ENCODE results near the gene INPP5A. TPM values are rescaled to one million over a fixed set of nuclear protein-coding genes. Genes with fewer than 3 reads are reported as not detected.

INPP5A gene
- total and polyA plus RNA-seq, 10 of the 15 experiments (the other 5 are each of a cell fraction or from before 2014, with no cell fraction given): 0.52 to 15.0 (median 6.3) TPM

- TF ChIP-seq SRF (IDR thresholded peaks at IDR 0.05; ENCODE audit: low read depth in 2 of 2, low read length in 2 of 2): no peak
- no peak for TF ChIP-seq BCL11A (IDR thresholded peaks at IDR 0.05; ENCODE audit: low read depth, low read length)
- TF ChIP-seq TBL1XR1 (IDR thresholded peaks at IDR 0.05; ENCODE audit: low read depth, low read length): no peak
- no peak for TF ChIP-seq NFYA (IDR thresholded peaks at IDR 0.05; ENCODE audit: borderline replicate concordance, low read depth, low read length)
- no peak for TF ChIP-seq HDAC6 (IDR thresholded peaks at IDR 0.05; ENCODE audit: unreplicated experiment)
- TF ChIP-seq, protein P1, sequence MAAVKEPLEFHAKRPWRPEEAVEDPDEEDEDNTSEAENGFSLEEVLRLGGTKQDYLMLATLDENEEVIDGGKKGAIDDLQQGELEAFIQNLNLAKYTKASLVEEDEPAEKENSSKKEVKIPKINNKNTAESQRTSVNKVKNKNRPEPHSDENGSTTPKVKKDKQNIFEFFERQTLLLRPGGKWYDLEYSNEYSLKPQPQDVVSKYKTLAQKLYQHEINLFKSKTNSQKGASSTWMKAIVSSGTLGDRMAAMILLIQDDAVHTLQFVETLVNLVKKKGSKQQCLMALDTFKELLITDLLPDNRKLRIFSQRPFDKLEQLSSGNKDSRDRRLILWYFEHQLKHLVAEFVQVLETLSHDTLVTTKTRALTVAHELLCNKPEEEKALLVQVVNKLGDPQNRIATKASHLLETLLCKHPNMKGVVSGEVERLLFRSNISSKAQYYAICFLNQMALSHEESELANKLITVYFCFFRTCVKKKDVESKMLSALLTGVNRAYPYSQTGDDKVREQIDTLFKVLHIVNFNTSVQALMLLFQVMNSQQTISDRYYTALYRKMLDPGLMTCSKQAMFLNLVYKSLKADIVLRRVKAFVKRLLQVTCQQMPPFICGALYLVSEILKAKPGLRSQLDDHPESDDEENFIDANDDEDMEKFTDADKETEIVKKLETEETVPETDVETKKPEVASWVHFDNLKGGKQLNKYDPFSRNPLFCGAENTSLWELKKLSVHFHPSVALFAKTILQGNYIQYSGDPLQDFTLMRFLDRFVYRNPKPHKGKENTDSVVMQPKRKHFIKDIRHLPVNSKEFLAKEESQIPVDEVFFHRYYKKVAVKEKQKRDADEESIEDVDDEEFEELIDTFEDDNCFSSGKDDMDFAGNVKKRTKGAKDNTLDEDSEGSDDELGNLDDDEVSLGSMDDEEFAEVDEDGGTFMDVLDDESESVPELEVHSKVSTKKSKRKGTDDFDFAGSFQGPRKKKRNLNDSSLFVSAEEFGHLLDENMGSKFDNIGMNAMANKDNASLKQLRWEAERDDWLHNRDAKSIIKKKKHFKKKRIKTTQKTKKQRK (IDR thresholded peaks at IDR 0.05; ENCODE audit: low read depth, low read length): no peak
- peak; percentile 78 for TF ChIP-seq MLLT1 (IDR thresholded peaks at IDR 0.05)
- no peak for TF ChIP-seq CBX5 (IDR thresholded peaks at IDR 0.05; ENCODE audit: low read depth)
- TF ChIP-seq RCOR1 (conservative IDR thresholded peaks at IDR 0.05; ENCODE audit: low read depth, low read length): 0 out of 2 replicates have a peak, but pooled peaks have one; percentile 45
- no peak for TF ChIP-seq EZH2 (IDR thresholded peaks at IDR 0.05; ENCODE audit: borderline replicate concordance, control insufficient read depth, low read depth, low read length)
- TF ChIP-seq POU2F2 (IDR thresholded peaks at IDR 0.05; ENCODE audit: borderline replicate concordance, low read depth, low read length): peak; percentile 72; the same call in 2 of the 3 replicates
- TF ChIP-seq ZNF274 (IDR thresholded peaks at IDR 0.05; ENCODE audit: insufficient read depth, insufficient read length): no peak
- TF ChIP-seq MXI1 (IDR thresholded peaks at IDR 0.05; ENCODE audit: low read depth, low read length): peak; percentile 65
- no peak for TF ChIP-seq BRCA1 (IDR thresholded peaks at IDR 0.05; ENCODE audit: low read depth, low read length)
- no peak for TF ChIP-seq SMAD5 (IDR thresholded peaks at IDR 0.05; ENCODE audit: low read depth)
- TF ChIP-seq MTA2 (IDR thresholded peaks at IDR 0.05; ENCODE audit: low read depth): peak; percentile 84
- TF ChIP-seq RELA (IDR thresholded peaks at IDR 0.05; ENCODE audit: borderline replicate concordance, partially characterized antibody): no peak
- TF ChIP-seq CBFB (IDR thresholded peaks at IDR 0.05; ENCODE audit: low read depth): no peak
- TF ChIP-seq, protein P2, sequence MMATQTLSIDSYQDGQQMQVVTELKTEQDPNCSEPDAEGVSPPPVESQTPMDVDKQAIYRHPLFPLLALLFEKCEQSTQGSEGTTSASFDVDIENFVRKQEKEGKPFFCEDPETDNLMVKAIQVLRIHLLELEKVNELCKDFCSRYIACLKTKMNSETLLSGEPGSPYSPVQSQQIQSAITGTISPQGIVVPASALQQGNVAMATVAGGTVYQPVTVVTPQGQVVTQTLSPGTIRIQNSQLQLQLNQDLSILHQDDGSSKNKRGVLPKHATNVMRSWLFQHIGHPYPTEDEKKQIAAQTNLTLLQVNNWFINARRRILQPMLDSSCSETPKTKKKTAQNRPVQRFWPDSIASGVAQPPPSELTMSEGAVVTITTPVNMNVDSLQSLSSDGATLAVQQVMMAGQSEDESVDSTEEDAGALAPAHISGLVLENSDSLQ (IDR thresholded peaks at IDR 0.05): peak; percentile 83
- TF ChIP-seq NR2F1 (conservative IDR thresholded peaks at IDR 0.05): no peak
- TF ChIP-seq CEBPB (IDR thresholded peaks at IDR 0.05; ENCODE audit: borderline replicate concordance in 1 of 2, low read depth in 2 of 2, low read length in 2 of 2): no peak
These were observed 56.6 kb downstream of the INPP5A start (continued) for GRCh38 chr10:132593900-132594876.

Data from GM12878 (cell line).